D721Med (cell line): ENCODE measurements around the gene FOXD4L1.
"Not testable (repeated sequence)": the region's sequence is repeated elsewhere in the genome, so short reads cannot be mapped to it uniquely, and the experiment has no call there.

ENCODE experiments used
- DNase-seq: peaks from one replicate; pipeline ENCODE4 v3.0.0; 2011; ENCODE audit warnings: low spot score; ENCODE audit not compliant: insufficient read length
- FAIRE-seq: peaks from 2 replicates; lab custom pipeline; 2011; peaks lifted over from hg19 to GRCh38; lab: Jason Lieb, UNC

The FOXD4L1 gene

DNA sequence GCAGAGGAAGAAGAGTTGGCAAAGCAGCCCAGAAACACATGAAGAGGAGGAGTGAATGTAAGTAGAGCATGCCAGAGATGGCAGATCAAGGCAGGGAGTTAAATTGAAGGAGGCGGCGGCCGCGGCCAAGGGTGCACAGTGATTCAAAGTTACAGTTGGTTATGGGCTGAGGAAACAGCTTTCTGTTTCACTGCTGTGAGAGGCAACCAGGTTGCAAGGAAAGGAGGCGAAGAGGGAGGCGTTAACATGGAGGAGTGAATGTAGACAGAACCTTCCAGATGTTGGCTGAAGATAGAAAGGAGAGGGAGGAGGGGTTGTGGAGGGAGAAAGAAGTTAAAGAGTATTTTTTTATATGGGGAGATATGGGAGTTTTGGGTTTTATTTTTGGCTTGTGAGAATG is 22.4 kb downstream of the FOXD4L1 start:
- FAIRE-seq, DNase-seq: not testable (repeated sequence)

GRCh38 chr2:113521492-113521891 is 23.0 kb downstream of the FOXD4L1 start:
- FAIRE-seq, DNase-seq: not testable (repeated sequence)

- DNase-seq, FAIRE-seq: not testable (repeated sequence)
Measured at GRCh38 chr2:113524986-113525385, 26.5 kb downstream of the FOXD4L1 start.

GRCh38 chr2:113527350-113528045 is 29.0 kb downstream of the FOXD4L1 start:
- FAIRE-seq, result not testable (repeated sequence)

GRCh38 chr2:113528126-113528525 is 29.7 kb downstream of the FOXD4L1 start:
- DNase-seq, FAIRE-seq: not testable (repeated sequence)

More at GRCh38 chr2:113527350-113528045, 29.0 kb downstream of the FOXD4L1 start:
- DNase-seq, result not testable (repeated sequence)

GRCh38 chr2:113528904-113529303 is 30.4 kb downstream of the FOXD4L1 start:
- FAIRE-seq, DNase-seq: not testable (repeated sequence)

- not testable (repeated sequence) for DNase-seq, FAIRE-seq
Measured at GRCh38 chr2:113532991-113533390, 34.5 kb downstream of the FOXD4L1 start.

DNA sequence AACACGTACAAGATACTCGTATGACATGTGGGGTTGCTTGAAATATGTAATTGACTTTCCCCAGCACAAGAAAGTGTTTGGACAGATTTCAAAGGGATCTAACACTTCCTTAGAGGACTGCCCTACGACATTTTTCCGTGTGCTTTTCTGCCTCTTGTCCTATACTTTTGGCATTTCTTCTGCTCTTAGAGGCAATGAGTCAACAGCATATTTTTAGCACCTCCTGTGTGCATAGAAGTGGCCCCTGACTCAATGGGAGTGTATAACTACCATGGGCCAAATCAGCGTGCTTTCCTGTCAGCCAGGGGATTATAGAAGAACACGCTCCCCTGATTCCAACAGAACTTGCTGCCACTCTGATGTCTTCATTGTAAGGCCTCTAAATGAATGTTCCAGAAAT is 38.1 kb downstream of the FOXD4L1 start:
- not testable (repeated sequence) for DNase-seq, FAIRE-seq

GRCh38 chr2:113540834-113541203 is 42.4 kb downstream of the FOXD4L1 start:
- not testable (repeated sequence) for FAIRE-seq, DNase-seq

- not testable (repeated sequence) for DNase-seq, FAIRE-seq
Measured at GRCh38 chr2:113541204-113541975, 42.9 kb downstream of the FOXD4L1 start.

DNA sequence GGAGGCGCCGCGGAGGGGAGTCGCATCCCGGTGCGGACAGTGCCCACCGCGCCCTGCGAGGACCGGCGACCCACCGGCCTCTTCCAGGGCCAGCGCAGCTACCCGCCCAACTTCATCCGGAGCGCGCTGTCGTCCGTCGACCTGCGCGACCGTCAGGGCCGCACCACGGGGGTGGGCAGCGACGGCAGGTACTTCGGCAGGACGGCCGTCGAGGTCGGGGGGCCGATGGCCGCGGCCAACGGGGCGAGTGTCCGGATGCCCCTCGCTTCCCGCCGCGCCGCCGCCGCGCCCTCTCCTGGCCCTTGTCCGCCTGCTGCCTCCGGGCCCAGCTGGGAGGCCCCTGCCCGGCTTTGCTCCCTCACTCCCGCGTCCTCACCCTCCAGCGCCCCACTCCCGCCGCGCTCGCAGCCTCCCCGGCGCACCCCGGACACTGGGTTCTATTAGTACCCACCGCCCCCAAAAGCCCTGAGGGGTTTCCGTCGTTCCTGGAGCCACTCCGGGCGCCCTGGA is 43.6 kb downstream of the FOXD4L1 start:
- not testable (repeated sequence) for DNase-seq, FAIRE-seq

DNA sequence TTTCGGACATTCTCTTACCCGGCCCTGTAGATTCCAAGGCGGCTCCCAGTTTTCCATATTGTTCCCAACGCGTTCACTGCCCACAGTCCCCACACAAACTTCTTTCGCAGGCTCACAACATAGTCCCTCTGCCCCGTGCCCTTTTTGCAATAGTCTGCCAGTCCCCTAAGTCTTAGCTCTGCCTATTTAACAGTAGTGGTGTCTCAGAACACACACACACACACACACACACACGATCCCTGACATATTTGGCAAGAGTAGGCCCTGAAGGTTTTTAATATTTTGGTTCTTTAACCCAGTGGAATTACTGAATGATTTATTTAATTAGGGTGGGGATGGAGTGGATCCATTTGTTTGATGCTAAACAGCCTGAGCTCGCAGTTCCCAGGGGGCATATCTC is 44.1 kb downstream of the FOXD4L1 start:
- DNase-seq, FAIRE-seq: not testable (repeated sequence)
